Activated CD8-positive, alpha-beta T cell treated with anti-CD3 and anti-CD28 coated beads, Interleukin-2, amount 10 ng/mL, durations not matched to agents 7 days and 5 days (primary cell): ENCODE data around the gene DRC7. TPM values are rescaled to one million over a fixed set of nuclear protein-coding genes. Genes with fewer than 3 reads are reported as not detected.

Source experiments
- ATAC-seq: fragments of 150-1000 bp; cut with Tn5 transposase; one replicate; pipeline ENCODE4 v1.10.0; 2021; ENCODE audit warnings: moderate library complexity
- CTCF ChIA-PET: fragments of 350-600 bp; sonication (Branson Sonifier 250); formaldehyde crosslinking; loops from one replicate; lab custom pipeline; 2021; ENCODE audit warnings: antibody characterized with exemption; lab: Charles Lee
- POLR2A ChIA-PET: fragments of 350-600 bp; sonication (Branson Sonifier 250); formaldehyde crosslinking; loops from one replicate; lab custom pipeline; 2021; ENCODE audit warnings: antibody characterized with exemption; lab: Charles Lee
- DNase-seq: peaks from one replicate; pipeline ENCODE4 v3.0.0-alpha.2; 2020
- H3K27ac Mint-ChIP-seq: one replicate; pipeline ENCODE4 v1.8.0; 2021; ENCODE audit warnings: mild to moderate bottlenecking, mixed read lengths
- H3K27me3 Mint-ChIP-seq: one replicate; pipeline ENCODE4 v1.8.0; 2021; ENCODE audit warnings: low read depth, mixed read lengths
- H3K36me3 Mint-ChIP-seq: one replicate; pipeline ENCODE4 v1.8.0; 2021; ENCODE audit warnings: low read depth, mixed read lengths
- H3K4me1 Mint-ChIP-seq: one replicate; pipeline ENCODE4 v1.8.0; 2021; ENCODE audit warnings: low read depth, mixed read lengths
- H3K4me3 Mint-ChIP-seq: one replicate; pipeline ENCODE4 v1.8.0; 2021; ENCODE audit warnings: mild to moderate bottlenecking, mixed read lengths
- H3K9me3 Mint-ChIP-seq: one replicate; pipeline ENCODE4 v1.8.0; 2022; ENCODE audit warnings: mixed read lengths; ENCODE audit not compliant: insufficient read depth
- total RNA-seq, 2 experiments: library from RNA; stranded (reverse); gene quantifications; one replicate each; pipeline ENCODE4 v1.2.3, GENCODE V29; 2021

DRC7 gene
- total RNA-seq, 2 experiments from 2014 or later = 0.55 to 0.66 TPM

- ATAC-seq (no peak), DNase-seq (no peak)
- H3K27ac Mint-ChIP-seq = no peak overlapping the region
- H3K36me3 Mint-ChIP-seq = peaks cover 3% of the 10 kb centered on the region
- H3K9me3 Mint-ChIP-seq = no peaks in the 10 kb centered on the region
- POLR2A ChIA-PET = no interaction called here
- no peaks in the 10 kb centered on the region for H3K4me1 Mint-ChIP-seq
- H3K4me3 Mint-ChIP-seq = no peak overlapping the region
- no peaks in the 10 kb centered on the region for H3K27me3 Mint-ChIP-seq
- CTCF ChIA-PET = no interaction called here
Observed at GRCh38 chr16:57751539-57752202, 57.1 kb downstream of the DRC7 start.

- Mint-ChIP-seq H3K4me3 (no peak overlapping the region), H3K4me1 (no peaks in the 10 kb centered on the region), H3K36me3 (peaks cover 3% of the 10 kb centered on the region), H3K27ac (no peak overlapping the region), H3K27me3 (no peaks in the 10 kb centered on the region), H3K9me3 (no peaks in the 10 kb centered on the region)
- POLR2A ChIA-PET = no interaction called here
- no peak for ATAC-seq
- no peak for DNase-seq
- CTCF ChIA-PET = no interaction called here
Observed at GRCh38 chr16:57752203-57752580, 57.6 kb downstream of the DRC7 start.

DNA sequence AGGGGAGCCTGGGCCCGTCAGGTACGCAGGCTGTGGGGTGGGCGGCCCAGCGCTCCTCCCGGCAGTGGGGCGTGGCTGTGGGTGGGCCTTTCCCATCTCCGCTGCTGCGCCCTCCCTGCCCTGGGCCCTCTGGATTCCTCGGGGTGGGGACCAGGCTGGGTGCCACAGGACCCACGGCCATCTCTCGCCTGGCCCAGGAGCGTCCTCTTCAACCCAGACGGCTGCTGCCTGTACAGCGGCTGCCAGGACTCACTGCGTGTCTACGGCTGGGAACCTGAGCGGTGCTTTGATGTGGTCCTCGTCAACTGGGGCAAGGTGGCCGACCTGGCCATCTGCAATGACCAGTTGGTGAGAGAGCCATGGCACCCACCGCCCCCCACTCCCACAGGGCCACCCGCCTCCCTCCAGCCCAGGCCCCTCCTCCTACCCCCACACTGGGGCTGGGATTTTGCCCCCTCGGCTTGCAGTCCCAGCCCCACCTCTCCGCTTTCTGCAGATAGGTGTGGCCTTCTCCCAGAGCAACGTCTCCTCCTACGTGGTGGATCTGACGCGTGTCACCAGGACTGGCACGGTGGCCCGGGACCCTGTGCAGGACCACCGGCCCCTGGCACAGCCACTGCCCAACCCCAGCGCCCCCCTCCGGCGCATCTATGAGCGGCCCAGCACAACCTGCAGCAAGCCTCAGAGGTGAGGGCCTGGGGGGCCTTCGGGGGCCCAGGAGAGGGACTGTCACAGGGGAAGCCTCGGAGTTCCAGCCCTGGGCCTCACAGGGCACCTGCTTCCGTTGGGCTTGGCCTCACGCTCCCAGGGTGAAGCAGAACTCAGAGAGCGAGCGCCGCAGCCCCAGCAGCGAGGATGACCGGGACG lies 58.2 kb downstream of the DRC7 start:
- H3K4me1 Mint-ChIP-seq = peaks cover 2% of the 10 kb centered on the region
- peaks cover 3% of the 10 kb centered on the region for H3K36me3 Mint-ChIP-seq
- no peak overlapping the region for H3K27ac Mint-ChIP-seq
- no peak overlapping the region for H3K4me3 Mint-ChIP-seq
- ATAC-seq = no peak
- no peak for DNase-seq
- CTCF ChIA-PET = no interaction called here
- POLR2A ChIA-PET = no interaction called here
- no peaks in the 10 kb centered on the region for H3K9me3 Mint-ChIP-seq
- no peaks in the 10 kb centered on the region for H3K27me3 Mint-ChIP-seq

DNA sequence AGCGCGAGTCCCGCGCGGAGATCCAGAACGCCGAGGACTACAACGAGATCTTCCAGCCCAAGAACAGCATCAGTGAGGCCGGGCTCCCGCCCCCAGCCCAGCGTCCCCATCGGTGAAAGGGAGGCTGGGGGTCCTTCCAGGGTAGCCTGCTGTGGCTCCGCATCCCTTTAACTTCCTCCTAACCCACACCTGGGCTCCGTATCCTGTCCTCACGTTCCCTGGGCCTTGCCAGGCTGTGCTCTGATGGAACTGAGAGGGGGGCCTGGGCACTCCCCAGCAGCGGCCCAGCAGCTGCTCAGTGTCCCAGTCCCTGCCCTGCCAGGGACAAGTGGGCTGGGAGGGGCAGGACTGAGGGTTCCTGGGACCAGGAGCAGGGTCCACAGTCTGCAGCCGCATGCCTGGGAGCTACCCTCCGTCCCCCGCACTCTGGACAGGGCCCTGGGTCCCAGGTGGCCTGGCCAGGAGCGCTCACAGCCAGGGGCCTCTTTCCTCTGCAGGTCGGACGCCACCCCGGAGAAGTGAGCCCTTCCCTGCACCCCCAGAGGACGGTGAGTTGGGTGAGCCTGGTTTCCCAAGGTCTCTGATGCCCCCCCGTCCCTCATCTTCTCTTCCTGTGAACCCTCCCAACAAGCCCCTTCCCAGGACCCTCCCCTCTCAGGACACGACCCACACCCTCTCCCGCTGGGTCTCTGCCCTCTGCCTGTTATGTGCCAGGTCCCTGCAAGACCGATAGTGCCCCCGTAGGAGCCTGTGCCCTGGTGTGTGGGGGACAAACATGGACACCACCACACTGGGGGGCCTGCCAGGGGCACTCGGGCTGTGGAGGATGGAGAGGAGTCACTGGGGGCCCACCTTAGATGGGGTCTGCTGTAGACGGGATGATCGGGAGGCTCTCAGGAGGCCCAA lies 59.1 kb downstream of the DRC7 start:
- peaks cover 2% of the 10 kb centered on the region for H3K4me1 Mint-ChIP-seq
- no peaks in the 10 kb centered on the region for H3K27me3 Mint-ChIP-seq
- ATAC-seq = no peak
- CTCF ChIA-PET = no interaction called here
- peak overlapping the region; percentile 22 for H3K27ac Mint-ChIP-seq
- DNase-seq = no peak
- H3K4me3 Mint-ChIP-seq = no peak overlapping the region
- H3K9me3 Mint-ChIP-seq = no peaks in the 10 kb centered on the region
- H3K36me3 Mint-ChIP-seq = peaks cover 3% of the 10 kb centered on the region
- POLR2A ChIA-PET = no interaction called here

DNA sequence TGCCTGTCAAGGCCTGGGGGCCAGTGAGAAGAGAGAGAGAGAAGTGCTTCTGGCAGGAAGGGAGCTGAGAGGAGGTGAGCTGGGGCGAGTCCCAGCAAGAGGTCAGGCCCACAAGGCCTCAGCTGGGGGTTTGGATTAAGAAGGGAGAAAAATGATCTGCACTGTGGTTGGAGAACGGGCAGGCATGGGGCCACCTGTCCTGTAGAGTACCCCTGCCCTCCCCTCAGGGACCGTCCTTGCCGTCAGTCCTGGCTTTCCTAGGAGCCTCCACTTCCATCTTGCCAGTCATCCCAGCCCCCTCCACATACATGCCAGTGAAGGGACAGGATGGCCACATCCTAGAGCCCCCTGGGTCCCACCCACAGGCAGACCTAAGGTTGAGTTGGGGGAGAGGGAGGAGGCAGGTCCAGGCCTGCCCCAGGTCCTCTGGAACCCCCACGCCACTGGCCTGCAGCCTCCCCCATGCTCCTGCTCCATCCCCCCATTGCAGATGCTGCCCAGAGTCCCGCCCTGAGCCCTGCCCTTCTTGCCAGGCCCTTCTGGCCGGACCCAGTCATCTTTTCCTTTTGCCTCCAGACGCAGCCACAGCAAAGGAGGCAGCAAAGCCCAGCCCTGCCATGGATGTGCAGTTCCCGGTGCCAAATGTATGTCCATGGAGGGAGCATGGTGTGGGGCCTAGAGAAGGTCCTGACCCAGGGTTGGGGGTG lies 59.9 kb downstream of the DRC7 start:
- Mint-ChIP-seq H3K4me3 (no peak overlapping the region), H3K27ac (peak overlapping the region; percentile 22), H3K9me3 (no peaks in the 10 kb centered on the region), H3K27me3 (no peaks in the 10 kb centered on the region), H3K4me1 (peaks cover 2% of the 10 kb centered on the region), H3K36me3 (peaks cover 3% of the 10 kb centered on the region)
- ATAC-seq = no peak
- ChIA-PET CTCF (no interaction called here), POLR2A (no interaction called here)
- no peak for DNase-seq

GRCh38 chr16:57755061-57755684 lies 60.6 kb downstream of the DRC7 start:
- no peak for DNase-seq
- Mint-ChIP-seq H3K4me3 (no peak overlapping the region), H3K36me3 (peaks cover 3% of the 10 kb centered on the region), H3K9me3 (no peaks in the 10 kb centered on the region), H3K27me3 (no peaks in the 10 kb centered on the region), H3K27ac (no peak overlapping the region), H3K4me1 (peaks cover 2% of the 10 kb centered on the region)
- ChIA-PET CTCF (interaction anchor here (3.4 kb wide), 1 partner anchor 179 kb away, joined by 21 read pairs; no protein-coding TSS in a partner anchor), POLR2A (interaction anchor here (1.1 kb wide), 1 partner anchor 179 kb away, joined by 3 read pairs; no protein-coding TSS in a partner anchor)
- ATAC-seq = no peak

- DNase-seq = no peak
- Mint-ChIP-seq H3K4me1 (peaks cover 2% of the 10 kb centered on the region), H3K4me3 (no peak overlapping the region), H3K9me3 (no peaks in the 10 kb centered on the region), H3K27ac (no peak overlapping the region), H3K27me3 (no peaks in the 10 kb centered on the region), H3K36me3 (peaks cover 3% of the 10 kb centered on the region)
- CTCF ChIA-PET = interaction anchor here (0.9 to 3.4 kb wide), 9 partner anchors 12 to 179 kb away, joined by 3 to 21 read pairs (median 4); partner anchors contain the start of gene KATNB1
- POLR2A ChIA-PET = interaction anchor here (1.1 kb wide), 1 partner anchor 179 kb away, joined by 3 read pairs; no protein-coding TSS in a partner anchor
- ATAC-seq = no peak
Observed at GRCh38 chr16:57755726-57756423, 61.3 kb downstream of the DRC7 start.

GRCh38 chr16:57756424-57757325 lies 62.1 kb downstream of the DRC7 start:
- DNase-seq = no peak
- no peak for ATAC-seq
- Mint-ChIP-seq H3K27ac (no peak overlapping the region), H3K4me1 (peaks cover 2% of the 10 kb centered on the region), H3K9me3 (no peaks in the 10 kb centered on the region), H3K36me3 (peaks cover 3% of the 10 kb centered on the region), H3K27me3 (no peaks in the 10 kb centered on the region), H3K4me3 (no peak overlapping the region)
- ChIA-PET CTCF (interaction anchor here (0.6 to 3.4 kb wide), 16 partner anchors 11 to 248 kb away, joined by 3 to 21 read pairs (median 3); partner anchors contain the start of gene KATNB1), POLR2A (interaction anchor here (1.1 kb wide), 1 partner anchor 180 kb away, joined by 3 read pairs; no protein-coding TSS in a partner anchor)

DNA sequence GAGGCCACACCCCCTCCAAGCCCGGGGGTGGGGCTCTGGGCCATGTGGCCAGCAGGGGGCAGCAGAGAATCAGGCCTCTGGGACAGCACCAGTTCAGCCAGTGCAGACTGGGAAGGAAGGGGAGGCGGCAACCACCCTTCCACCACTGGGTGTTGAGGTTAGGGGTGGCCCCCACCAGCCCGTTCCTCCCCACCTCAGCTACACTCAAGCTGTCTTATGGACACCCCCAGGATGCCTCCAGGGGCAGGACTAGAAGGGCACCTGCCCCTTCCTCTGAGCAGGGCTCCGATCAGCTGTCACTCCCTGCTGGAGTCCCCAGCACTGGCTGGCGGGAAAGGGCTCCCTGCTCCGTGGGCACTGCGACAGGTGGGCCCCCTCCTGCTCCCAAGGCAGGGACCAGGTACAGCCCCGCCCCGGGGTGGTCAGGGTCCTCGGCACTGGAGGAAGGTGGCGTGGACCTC lies 62.8 kb downstream of the DRC7 start:
- no peaks in the 10 kb centered on the region for H3K9me3 Mint-ChIP-seq
- H3K4me3 Mint-ChIP-seq = no peak overlapping the region
- peak; percentile 94 for ATAC-seq
- DNase-seq = peak; percentile 91
- H3K36me3 Mint-ChIP-seq = peaks cover 3% of the 10 kb centered on the region
- H3K27ac Mint-ChIP-seq = no peak overlapping the region
- POLR2A ChIA-PET = no interaction called here
- CTCF ChIA-PET = interaction anchor here (0.6 to 3.4 kb wide), 13 partner anchors 12 to 247 kb away, joined by 3 to 21 read pairs (median 4); partner anchors contain the start of gene KATNB1
- peaks cover 2% of the 10 kb centered on the region for H3K4me1 Mint-ChIP-seq
- no peaks in the 10 kb centered on the region for H3K27me3 Mint-ChIP-seq
